Stomach (tissue), 4 donors: ENCODE results near the gene JAML.

Source experiments
- CTCF ChIP-seq, 7 experiments: fragments of 450-650 bp in 4 of 7; fragments of 200-600 bp in 3 of 7; sonication (generic) in 3 of 7; IDR thresholded peaks; one replicate each; pipeline ENCODE4 v1.5.1; 2016 to 2019; ENCODE audit warnings: antibody characterized with exemption in 7 of 7, control low read depth in 2 of 7, mild to moderate bottlenecking in 1 of 7
- EP300 ChIP-seq: sonication (generic); formaldehyde crosslinking; IDR thresholded peaks from one replicate; pipeline ENCODE4 v1.6.1; 2017; ENCODE audit warnings: antibody characterized with exemption
- POLR2A ChIP-seq, 4 donors: fragments of 450-650 bp; IDR thresholded peaks; one replicate each; pipeline ENCODE4 v1.6.1; 2016; ENCODE audit warnings: antibody characterized with exemption in 4 of 4, control low read depth in 2 of 4, mild to moderate bottlenecking in 1 of 4, moderate library complexity in 1 of 4
- POLR2AphosphoS5 ChIP-seq, 3 donors: sonication (generic); formaldehyde crosslinking; IDR thresholded peaks; one replicate each; pipeline ENCODE4 v1.6.1; 2016; ENCODE audit warnings: antibody characterized with exemption in 3 of 3

- TF ChIP-seq CTCF (IDR thresholded peaks at IDR 0.05) (no peak), POLR2A (IDR thresholded peaks at IDR 0.05) (no peak), EP300 (no peak), POLR2AphosphoS5 (IDR thresholded peaks at IDR 0.05) (no peak)
Observed at GRCh38 chr11:118149493-118149892, 75.3 kb downstream of the JAML start.
